Skeletal muscle tissue (tissue), 4 donors: Measurements from ENCODE around the gene FCHSD2. TPM values are rescaled to one million over a fixed set of nuclear protein-coding genes. Genes with fewer than 3 reads are reported as not detected.
A peak's percentile ranks its signal among the peaks of the same experiment; 100 is the strongest.
"Not testable (repeated sequence)": the region's sequence is repeated elsewhere in the genome, so short reads cannot be mapped to it uniquely, and the experiment has no call there.

Experiments
- H3K27ac ChIP-seq: one replicate; pipeline ENCODE4 v1.7.0; 2013; ENCODE audit warnings: mild to moderate bottlenecking, low read depth, low read length, inconsistent platforms
- H3K27me3 ChIP-seq, 3 donors: one replicate each; pipeline ENCODE4 v1.7.0; 2013; ENCODE audit warnings: low read length in 3 of 3; ENCODE audit not compliant: control insufficient read depth in 3 of 3, insufficient read depth in 3 of 3
- H3K36me3 ChIP-seq, 3 donors: one replicate each; pipeline ENCODE4 v1.7.0; 2013; ENCODE audit warnings: low read length in 3 of 3; ENCODE audit not compliant: control insufficient read depth in 3 of 3, insufficient read depth in 3 of 3
- H3K4me1 ChIP-seq, 3 donors: one replicate each; pipeline ENCODE4 v1.7.0; 2013; ENCODE audit warnings: low read length in 3 of 3, mild to moderate bottlenecking in 3 of 3; ENCODE audit not compliant: control insufficient read depth in 3 of 3, insufficient read depth in 3 of 3
- H3K4me3 ChIP-seq, 3 donors: one replicate each; pipeline ENCODE4 v1.7.0; 2013; ENCODE audit warnings: low read length in 3 of 3
- H3K9ac ChIP-seq, 3 donors: one replicate each; pipeline ENCODE4 v1.7.0; 2013; ENCODE audit warnings: low read length in 3 of 3, mild to moderate bottlenecking in 3 of 3, moderate library complexity in 2 of 3, low read depth in 1 of 3
- H3K9me3 ChIP-seq, 3 donors: one replicate each; pipeline ENCODE4 v1.7.0; 2013; ENCODE audit warnings: low read length in 3 of 3; ENCODE audit not compliant: control insufficient read depth in 3 of 3
- total RNA-seq: library from RNA; depleted of rRNA; stranded (reverse); fragments of >200 nt; gene quantifications from one replicate; pipeline ENCODE4 v1.2.3, GENCODE V29; 2014
- donor health status: Osteomylitis.

The FCHSD2 gene
- total RNA-seq, 1 donor from 2014 or later = 19.8 TPM

GRCh38 chr11:73077454-73077853 lies 64.7 kb downstream of the FCHSD2 start:
- no peaks in the 10 kb centered on the region for H3K27me3 ChIP-seq
- no peak overlapping the region for H3K27ac ChIP-seq
- no peak overlapping the region for H3K4me3 ChIP-seq
- H3K4me1 ChIP-seq = peaks cover 0 to 5% (median 0%) of the 10 kb centered on the region in 3 donors
- H3K9ac ChIP-seq = no peak overlapping the region
- no peaks in the 10 kb centered on the region for H3K9me3 ChIP-seq
- H3K36me3 ChIP-seq = peaks cover 0 to 2% (median 0%) of the 10 kb centered on the region in 3 donors

DNA sequence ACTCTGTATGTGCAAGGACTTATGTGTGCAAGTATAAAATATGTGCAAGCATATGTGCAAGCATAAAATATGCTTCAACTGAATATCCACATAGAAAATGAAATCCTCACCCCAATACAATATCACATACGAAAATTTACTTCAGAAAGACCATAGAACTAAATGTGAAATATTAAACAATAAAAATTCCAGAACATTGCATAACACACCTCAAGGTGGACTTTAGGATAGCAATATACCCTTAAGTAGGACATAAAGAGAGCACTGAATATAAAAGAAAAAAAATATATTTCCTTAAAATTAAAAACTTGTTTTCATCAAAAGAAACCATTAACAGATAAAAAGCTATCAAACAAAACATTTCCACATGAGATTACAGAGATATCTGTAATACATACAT lies 67.8 kb downstream of the FCHSD2 start:
- Histone ChIP-seq H3K27ac (no peak overlapping the region), H3K9me3 (no peaks in the 10 kb centered on the region), H3K9ac (no peak overlapping the region), H3K36me3 (peaks cover 0 to 2% (median 0%) of the 10 kb centered on the region in 3 donors), H3K4me3 (no peak overlapping the region), H3K4me1 (peaks cover 0 to 5% (median 0%) of the 10 kb centered on the region in 3 donors), H3K27me3 (no peaks in the 10 kb centered on the region)

DNA sequence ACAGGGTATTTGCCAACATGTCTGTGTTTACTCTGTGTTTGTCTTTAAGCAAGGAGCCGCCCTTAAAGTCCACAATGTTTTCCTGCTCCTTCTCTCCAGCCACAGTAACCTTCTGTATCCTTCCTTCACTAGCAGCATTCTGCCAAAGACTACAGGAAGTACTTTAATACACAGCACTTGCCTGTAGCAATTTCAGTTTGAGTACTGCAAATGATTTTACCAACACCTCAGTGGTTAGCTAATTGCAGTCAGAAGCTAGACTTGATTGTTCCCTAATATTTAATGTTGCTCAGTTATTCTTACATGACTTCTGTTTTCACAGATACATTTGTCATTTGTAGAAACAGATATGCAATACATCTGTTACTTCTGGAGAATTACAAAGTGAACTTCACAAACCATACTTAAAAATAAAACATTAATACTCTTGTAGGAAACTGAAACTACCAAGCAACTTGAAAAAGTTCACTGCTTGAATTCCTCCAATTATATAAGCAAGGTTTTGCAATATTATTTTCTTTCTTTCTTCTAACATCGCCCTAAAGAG lies 69.1 kb downstream of the FCHSD2 start:
- Histone ChIP-seq H3K36me3 (peaks cover 0 to 2% (median 0%) of the 10 kb centered on the region in 3 donors), H3K27me3 (no peaks in the 10 kb centered on the region), H3K27ac (no peak overlapping the region), H3K9me3 (no peaks in the 10 kb centered on the region), H3K4me1 (peaks cover 0 to 5% (median 0%) of the 10 kb centered on the region in 3 donors), H3K9ac (no peak overlapping the region), H3K4me3 (peak overlapping the region in 1 of 3 donors; percentile 30)

- no peaks in the 10 kb centered on the region for H3K36me3 ChIP-seq
- H3K4me1 ChIP-seq = peaks cover 0 to 5% (median 0%) of the 10 kb centered on the region in 3 donors
- no peaks in the 10 kb centered on the region for H3K9me3 ChIP-seq
- no peak overlapping the region for H3K9ac ChIP-seq
- H3K27me3 ChIP-seq = no peaks in the 10 kb centered on the region
- no peak overlapping the region for H3K27ac ChIP-seq
- no peak overlapping the region for H3K4me3 ChIP-seq
These were observed 71.5 kb downstream of the FCHSD2 start for GRCh38 chr11:73070653-73071052.

GRCh38 chr11:73061857-73062424 lies 80.2 kb downstream of the FCHSD2 start:
- not testable (repeated sequence) for H3K27me3 ChIP-seq, H3K4me3 ChIP-seq, H3K9me3 ChIP-seq, H3K4me1 ChIP-seq, H3K9ac ChIP-seq, H3K27ac ChIP-seq, H3K36me3 ChIP-seq

GRCh38 chr11:73061434-73061833 lies 80.7 kb downstream of the FCHSD2 start:
- not testable (repeated sequence) for H3K9ac ChIP-seq, H3K27me3 ChIP-seq, H3K36me3 ChIP-seq, H3K27ac ChIP-seq, H3K4me3 ChIP-seq, H3K9me3 ChIP-seq, H3K4me1 ChIP-seq

DNA sequence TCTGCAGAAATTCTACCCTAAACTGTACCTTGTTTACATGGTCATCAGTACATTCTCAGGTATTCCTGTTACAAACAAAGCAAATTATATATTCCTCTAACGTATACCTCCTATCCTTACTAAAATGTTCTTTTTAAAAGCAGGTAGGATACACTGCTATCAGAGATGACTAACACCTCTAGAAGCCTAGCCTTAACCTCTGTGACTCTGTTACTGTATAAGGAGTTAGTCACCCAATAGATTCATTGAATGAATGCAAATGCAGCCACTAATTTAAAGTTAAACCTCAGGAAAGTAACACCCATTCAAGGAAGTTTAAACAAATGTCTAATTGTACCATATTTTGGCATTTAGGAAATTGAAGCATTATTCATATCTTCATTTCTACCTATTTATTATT lies 82.2 kb downstream of the FCHSD2 start:
- Histone ChIP-seq H3K4me1 (no peaks in the 10 kb centered on the region), H3K36me3 (no peaks in the 10 kb centered on the region), H3K4me3 (no peak overlapping the region), H3K9me3 (no peaks in the 10 kb centered on the region), H3K27ac (no peak overlapping the region), H3K9ac (no peak overlapping the region), H3K27me3 (no peaks in the 10 kb centered on the region)

GRCh38 chr11:73058989-73059674 lies 83.0 kb downstream of the FCHSD2 start:
- Histone ChIP-seq H3K9me3 (no peaks in the 10 kb centered on the region), H3K4me3 (no peak overlapping the region), H3K4me1 (no peaks in the 10 kb centered on the region), H3K27ac (no peak overlapping the region), H3K27me3 (no peaks in the 10 kb centered on the region), H3K36me3 (no peaks in the 10 kb centered on the region), H3K9ac (no peak overlapping the region)

DNA sequence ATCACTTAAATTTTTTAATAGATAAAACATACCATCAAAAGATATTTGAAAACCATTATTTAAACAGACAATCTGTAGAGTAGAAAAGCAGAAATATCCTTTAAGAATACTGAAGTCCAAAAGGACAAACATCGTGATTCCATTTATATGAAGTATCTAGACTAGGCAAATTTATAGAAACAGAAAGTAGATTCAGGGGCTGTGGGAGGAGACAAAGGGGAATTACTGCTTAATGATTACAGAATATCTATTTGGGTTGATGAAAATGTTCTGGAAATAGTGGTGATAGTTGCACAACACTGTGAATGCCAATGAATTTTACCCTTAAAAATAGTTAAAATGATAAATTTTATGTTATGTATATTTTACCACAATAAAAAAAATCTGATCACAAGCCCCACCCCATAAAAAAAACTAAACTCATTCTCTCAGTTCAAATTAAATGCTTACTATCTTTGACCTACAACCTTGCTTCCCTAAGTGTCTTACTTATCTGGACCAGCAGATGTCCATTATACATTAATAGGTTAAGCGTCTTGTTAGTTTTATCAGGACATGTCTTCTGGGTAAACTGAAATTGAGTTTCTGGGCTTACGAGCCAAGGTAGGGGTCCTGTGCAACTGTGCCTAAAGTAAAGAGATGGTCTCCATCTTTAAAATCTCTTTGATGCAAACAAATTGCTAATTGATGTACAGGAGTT lies 86.3 kb downstream of the FCHSD2 start:
- no peaks in the 10 kb centered on the region for H3K27me3 ChIP-seq
- no peaks in the 10 kb centered on the region for H3K9me3 ChIP-seq
- no peak overlapping the region for H3K9ac ChIP-seq
- no peak overlapping the region for H3K27ac ChIP-seq
- no peaks in the 10 kb centered on the region for H3K4me1 ChIP-seq
- H3K36me3 ChIP-seq = no peaks in the 10 kb centered on the region
- H3K4me3 ChIP-seq = no peak overlapping the region

GRCh38 chr11:73055002-73055401 lies 87.1 kb downstream of the FCHSD2 start:
- H3K4me1 ChIP-seq = no peaks in the 10 kb centered on the region
- no peak overlapping the region for H3K27ac ChIP-seq
- H3K36me3 ChIP-seq = no peaks in the 10 kb centered on the region
- H3K4me3 ChIP-seq = no peak overlapping the region
- no peaks in the 10 kb centered on the region for H3K9me3 ChIP-seq
- no peak overlapping the region for H3K9ac ChIP-seq
- no peaks in the 10 kb centered on the region for H3K27me3 ChIP-seq
